Stimulated activated CD8-positive, alpha-beta memory T cell treated with anti-CD3 and anti-CD28 coated beads, Interleukin-12 subunit alpha, Interleukin-12 subunit beta, amount 100 ng/mL, for 24 hours (primary cell): ENCODE measurements around the gene ALG14.
"Not testable (repeated sequence)": the region's sequence is repeated elsewhere in the genome, so short reads cannot be mapped to it uniquely, and the experiment has no call there.

Source experiments
- DNase-seq: peaks from one replicate; pipeline ENCODE4 v3.0.0-alpha.2; 2020; ENCODE audit errors: extremely low read depth

The ALG14 gene, protein sequence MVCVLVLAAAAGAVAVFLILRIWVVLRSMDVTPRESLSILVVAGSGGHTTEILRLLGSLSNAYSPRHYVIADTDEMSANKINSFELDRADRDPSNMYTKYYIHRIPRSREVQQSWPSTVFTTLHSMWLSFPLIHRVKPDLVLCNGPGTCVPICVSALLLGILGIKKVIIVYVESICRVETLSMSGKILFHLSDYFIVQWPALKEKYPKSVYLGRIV

DNA sequence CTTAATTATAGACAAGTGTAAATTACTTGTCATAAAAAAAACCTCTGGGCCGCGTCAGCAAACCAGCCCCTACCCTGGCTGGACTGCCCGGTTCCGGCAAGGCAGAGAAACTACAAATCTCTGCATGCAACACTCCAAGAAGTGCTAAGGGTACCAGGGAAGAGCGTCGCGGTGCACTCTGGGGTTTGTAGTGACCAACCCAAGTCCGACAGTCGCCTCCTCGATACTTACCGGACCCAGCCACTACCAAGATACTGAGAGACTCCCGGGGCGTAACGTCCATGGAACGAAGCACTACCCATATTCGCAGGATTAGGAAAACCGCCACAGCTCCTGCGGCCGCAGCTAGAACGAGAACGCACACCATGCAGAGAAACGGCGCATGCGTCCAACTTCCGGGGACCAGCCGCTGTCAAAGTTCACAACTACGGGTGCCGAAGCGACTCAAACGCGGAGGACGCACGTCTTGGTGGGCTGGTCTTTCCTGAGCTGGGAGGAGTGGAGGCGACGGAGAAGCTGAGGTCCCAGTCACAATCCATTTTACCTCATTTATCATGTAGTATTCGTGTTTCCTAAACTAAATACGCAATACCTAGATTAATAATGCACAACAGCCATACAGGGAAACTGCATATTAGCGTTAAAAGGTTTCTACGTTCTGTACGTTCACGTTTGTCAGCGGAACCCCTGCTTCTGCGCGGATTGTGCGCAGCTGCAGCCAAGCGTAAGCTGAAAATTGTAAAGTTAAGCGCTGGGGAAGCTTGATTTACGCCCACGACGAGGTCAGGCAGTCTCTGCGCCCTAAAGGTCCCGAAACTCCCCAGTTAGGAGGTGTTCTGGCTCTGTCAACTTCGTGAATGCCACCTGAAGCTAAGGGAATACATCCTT is at the start of gene ALG14:
Gene ALG14, minus strand, starts transcription at position 420 of the 888 bp plus-strand sequence. Its CDS starts 53 bp downstream, at position 367.
- peak; percentile 79 for DNase-seq

DNA sequence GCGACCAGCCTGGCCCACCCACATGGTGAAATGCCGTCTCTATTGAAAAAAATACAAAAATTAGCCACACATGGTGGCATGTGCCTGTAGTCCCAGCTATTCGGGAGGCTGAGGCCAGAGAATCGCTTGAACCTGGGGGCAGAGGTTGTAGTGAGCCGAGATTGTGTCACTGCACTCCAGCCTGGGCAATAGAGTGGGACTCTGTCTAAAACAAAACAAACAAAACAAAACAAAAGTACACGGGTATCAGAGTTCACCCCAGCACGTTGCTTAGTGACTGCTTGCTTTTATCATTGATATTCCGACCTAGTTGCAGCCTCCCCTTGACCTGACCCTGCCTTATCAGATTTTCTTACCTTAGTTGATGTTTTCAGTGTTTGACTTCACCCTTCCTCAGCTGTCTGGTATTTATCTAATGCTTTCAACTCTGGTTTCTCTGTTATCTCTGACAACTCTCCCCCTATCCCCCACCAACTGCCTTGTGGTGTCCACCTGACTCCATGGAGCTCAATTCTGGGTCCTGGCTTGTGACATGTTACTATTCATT is 49.5 kb upstream of the ALG14 start:
- DNase-seq, result no peak

DNA sequence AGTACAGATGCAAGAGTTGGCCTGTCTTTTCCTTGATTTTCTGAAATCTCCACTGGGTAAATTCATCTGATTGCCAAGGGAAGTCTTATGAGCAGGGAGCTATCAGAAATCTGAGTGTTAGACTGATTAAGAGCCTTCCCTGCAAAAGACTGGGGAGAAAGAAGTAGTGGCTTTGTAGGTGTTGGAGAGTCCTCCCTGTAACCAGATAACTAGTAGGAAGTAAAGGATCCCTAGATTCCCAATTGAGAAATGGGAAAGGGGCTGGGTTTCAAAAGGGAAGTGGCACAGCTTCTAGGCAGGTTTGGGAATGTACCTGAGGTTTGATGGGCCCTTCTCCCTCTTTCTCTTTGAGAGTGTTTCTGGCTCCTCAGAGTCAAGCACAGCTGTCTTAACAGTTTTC is 46.5 kb upstream of the ALG14 start:
- no peak for DNase-seq

DNA sequence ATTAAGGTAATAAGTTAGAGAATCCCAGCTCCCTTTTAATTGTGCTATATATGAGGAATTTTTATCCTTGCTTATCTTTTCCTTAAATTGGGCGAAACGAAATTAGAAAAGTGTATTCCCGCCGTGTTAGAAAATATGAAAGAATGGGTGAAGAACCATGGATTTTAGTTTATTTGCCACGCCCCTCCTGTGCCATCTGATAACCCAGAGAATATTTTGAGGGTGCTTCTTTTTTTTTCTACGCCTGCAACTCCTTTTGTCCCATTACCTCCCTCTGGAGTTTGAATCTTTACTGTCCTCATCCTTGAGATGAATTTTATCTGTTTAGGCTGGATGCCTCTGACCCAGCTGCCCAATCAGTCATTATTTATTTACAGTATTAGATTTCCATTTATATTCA is 46.0 kb upstream of the ALG14 start:
- DNase-seq, result no peak

DNA sequence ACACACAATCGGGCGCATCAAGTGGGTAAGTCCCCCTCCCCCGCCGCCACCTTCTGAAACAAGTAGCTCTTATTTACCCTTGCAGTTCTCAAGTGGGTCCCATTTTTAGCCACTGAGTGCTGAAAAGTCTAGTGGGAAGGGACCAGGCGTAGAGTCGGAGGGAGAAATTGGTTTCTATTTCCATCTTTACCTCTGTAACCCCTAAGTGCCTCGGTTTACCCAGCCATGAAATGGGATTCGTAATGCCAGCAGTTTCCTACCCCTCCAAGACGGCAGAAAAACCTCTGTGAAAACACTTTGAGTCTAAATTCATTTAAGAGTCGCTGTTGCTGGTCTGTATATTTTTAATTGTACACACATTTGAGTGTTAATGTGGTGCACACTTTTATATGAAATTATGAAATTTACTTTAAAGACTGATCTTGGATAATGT is 45.3 kb upstream of the ALG14 start:
- no peak for DNase-seq

DNA sequence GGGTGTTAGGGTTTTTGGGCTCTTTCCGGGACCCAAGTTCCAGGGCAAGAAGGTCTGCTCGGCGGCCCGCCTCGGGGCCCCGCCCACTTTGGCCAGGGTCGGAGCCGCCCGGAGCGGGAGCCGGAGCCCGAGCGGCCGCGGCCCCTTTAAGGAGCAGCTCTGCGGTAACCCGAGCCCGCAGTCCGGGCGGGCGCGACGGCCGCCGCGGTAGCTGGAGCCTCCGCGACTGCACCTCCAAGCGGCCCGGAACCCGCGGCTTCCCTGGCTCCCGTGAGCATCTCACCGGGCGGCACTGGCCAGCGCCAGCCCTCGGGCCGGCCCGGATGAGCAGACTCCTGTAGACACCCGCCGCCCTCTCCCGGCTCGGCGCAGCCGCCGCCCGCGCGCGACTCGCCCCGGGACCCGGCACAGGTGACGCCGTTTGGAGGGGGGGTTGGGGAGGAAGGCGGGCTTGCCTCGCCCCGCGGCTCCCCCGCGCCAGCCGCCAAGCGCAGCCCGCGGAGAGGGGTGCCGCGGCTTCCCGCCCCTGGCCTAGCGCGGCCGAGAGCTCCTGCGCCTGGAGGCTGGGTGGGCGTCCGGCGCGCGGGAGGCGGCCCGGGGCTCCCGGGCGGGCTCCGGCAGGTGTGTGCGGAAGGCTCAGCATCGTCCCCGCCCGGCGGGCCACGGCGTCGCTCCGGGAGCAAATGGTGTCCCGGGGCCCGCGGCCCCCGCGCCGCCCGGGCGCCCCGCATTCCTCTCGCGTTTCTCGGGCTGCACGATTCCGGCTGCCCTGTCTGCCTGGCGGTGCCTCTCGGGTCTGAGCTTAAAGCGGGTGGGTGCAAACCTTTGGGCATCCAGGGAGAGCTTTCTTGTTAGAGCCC is 44.7 kb upstream of the ALG14 start, which contains the start of gene TLCD4:
Gene TLCD4, plus strand, starts transcription at position 149 of the 860 bp plus-strand sequence. CDS start 26,547 bp downstream, outside the sequence.
- no peak for DNase-seq

DNA sequence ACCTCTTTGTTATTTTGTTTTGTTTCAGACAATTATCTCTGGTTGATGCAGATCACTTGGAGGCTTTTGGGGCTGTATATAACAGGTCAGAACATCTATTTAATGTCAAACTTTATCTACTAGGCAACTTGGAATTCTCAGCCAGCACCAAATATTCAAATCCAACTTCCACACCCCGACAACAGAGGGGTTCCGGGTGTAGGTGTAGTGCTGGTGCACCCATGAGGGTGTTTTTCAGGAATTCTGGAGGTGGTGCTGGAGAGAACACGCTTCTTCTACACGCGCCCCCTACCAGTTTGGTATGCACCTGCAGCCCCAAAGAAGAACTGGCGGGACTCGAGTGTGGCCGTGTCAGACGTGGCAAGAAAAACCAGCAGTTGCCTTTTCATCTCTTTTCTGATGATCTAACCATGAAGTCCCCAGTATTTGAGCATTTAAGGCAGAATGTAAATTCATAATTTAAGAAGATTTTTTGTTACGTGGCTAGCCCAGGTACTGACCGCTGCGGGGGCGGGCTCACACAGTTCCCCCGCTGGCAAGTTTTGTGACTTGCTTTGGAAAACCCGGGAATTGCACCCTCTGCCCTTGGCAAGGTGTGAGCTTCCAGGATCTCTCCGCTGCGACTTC is 43.9 kb upstream of the ALG14 start:
- DNase-seq, result no peak

DNA sequence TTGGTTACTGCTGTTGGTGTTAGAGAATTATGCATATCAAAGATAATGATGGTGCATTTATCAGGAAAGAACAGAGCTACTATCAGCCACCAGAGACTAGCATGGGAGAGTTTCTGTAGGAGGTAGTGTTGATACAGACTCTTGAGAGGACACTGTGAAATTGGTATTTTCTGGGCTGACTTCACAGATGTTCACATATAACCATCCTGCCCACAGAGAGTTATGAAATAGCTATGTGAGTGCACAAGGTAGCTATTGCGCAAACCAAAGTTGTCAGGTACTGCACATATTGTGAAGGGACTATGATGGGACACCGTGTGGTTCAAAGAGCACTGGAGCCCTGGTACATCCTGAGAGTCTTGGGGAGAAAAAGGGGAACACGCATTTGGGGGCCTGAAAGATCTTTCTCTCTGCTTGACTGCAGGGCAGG is 43.0 kb upstream of the ALG14 start:
- no peak for DNase-seq

DNA sequence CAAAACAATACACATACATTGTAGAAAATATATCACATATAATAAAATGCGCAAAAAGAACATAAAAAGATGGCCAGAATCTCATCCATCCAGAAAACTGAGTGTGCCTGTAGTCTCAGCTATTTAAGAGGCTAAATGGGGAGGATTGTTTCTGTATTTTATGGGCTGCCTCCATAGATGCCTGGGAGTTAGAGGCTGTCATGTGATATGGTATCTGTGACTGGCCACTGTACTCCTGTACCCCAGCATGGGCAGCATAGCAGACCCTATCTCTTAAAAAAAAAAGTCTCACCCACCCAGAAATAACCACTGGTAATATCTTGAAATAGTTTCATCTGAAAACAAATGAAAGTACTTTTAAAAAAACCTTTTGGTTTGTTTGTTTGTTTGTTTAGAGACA is 40.9 kb upstream of the ALG14 start:
- no peak for DNase-seq

DNA sequence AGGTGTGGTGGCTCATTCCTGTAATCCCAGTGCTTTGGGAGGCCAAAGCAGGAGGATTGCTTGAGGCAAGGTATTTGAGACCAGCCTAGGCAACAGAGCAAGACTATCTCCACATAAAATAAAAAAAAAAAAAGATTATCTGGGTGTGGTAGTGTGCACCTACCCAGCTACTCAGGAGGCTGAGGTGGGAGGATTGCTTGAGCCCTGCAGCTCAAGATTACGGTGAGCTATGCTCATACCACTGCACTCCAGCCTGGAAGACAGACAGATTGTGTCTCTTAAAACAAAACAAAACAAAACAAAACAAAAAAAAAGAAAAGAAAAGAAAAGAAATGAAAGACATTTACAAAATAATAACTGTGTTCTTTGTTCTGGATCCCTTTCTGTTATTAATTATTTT is 38.3 kb upstream of the ALG14 start:
- DNase-seq, result no peak

DNA sequence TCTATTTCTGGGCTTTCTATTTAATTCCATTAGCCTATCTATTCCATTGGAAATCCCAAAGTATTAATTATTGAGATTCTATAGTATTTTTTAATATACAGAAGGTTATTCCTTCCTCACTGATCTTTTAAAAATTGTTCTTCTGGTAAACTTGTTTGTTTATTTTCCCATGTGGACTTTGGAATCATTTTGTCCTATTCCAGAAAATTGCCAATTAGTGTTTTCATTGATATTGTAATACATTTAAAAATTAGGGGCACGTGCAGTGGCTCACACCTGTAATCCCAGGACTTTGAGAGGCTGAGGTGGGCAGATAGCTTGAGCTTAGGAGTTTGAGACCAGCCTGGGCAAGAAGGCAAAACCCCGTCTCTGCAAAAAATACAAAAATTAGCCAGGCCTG is 36.0 kb upstream of the ALG14 start:
- no peak for DNase-seq

DNA sequence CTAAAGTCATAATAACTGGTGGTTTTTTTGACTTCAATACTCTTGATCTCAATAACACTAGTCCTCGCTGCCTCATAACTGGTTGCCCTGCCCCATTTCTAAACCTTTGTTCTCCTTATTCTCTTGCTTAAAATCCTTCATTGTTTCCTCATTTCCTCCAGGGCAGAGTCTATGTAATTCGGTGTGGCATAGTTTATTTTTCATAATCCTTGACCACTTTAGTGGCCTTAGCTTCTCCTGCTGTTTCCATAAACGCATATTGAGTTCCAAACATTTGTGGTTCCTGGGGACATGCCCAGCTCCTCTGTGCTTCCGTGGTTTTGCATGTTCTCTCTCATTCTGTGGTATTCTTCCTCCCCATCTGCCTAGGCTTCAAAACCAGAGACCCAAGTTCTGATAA is 25.4 kb upstream of the ALG14 start:
- no peak for DNase-seq

DNA sequence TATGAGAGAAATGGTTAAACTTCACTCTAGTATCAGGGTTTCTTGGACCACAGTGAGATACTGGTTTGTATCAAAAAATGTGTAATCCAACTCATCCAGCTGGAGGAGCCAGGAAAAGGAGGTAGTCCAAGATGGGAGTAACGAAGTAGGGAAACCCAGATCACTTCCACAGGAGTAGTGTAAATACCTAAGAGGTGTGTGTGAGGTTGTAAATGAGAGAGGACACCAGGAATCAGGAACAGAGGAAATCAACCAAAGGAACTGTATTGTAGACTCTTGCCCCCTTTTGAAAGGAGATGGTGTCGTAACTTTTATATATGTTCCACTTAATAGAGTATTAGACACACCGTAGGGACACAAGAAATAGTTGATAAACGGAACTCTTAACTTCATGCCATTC is 24.7 kb upstream of the ALG14 start:
- no peak for DNase-seq

DNA sequence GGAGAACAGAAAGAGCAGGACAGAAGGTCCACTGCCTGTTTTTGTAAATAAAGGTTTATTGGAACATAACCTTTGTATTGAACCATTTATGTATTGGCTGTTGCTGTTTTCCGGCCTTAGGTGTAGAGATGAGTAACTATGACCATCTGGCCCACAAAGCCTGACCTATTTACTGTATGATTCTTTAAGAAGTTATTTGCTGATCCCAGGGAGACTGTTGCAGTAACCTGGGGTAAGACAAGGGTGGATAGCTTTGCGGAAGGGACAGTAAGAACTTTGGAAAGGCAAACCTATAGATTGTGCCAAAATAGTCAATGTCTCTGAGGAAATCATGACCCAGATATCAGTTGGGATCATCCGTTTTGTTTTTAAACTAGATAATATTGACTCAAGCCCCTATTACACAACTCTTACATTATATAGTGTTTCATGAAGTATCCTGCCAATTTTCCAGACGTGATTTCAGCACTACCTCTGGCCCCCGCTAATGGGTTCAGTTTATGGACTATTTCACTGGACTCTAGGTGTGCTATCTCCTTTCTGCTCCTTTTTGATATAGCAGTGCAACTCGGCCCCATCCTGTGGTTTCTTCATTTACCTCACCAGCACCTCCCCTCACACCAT is 23.6 kb upstream of the ALG14 start:
- no peak for DNase-seq

DNA sequence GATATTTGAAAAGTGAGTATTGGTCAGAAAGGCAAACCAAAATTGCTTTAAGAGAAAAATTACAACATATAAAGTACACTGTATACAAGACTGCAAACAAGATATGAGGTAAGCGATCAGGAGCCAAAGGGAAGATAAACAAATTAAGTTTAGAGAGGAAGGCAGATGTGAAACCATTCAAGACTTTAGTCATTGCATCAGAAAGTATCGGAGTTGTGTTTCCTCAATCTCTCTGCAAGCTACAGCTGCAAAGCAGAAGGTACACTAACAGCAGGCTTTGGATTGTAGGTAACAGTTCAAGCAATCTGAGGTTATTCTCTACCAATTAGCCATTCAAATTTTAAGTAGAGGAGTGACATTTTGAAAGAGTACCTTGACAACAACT is 23.1 kb upstream of the ALG14 start:
- no peak for DNase-seq

DNA sequence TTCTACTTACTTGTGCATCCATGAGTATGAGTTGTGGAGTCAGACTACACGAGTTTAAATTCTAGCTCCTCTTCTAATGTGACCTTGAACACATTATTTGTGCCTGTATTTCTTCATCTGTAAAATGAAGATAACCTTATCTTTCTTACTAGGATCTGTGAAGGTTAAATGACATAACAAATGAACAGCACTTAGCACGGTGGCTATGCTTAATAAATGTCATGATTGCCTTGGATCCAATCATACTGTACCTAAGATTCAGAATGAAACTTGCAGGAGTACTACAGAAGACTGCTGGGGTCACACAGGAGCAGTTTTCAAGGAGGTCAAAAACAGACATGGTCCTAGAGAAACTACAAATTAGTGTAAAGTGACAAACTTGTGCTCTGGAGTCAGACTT is 22.2 kb upstream of the ALG14 start:
- no peak for DNase-seq

DNA sequence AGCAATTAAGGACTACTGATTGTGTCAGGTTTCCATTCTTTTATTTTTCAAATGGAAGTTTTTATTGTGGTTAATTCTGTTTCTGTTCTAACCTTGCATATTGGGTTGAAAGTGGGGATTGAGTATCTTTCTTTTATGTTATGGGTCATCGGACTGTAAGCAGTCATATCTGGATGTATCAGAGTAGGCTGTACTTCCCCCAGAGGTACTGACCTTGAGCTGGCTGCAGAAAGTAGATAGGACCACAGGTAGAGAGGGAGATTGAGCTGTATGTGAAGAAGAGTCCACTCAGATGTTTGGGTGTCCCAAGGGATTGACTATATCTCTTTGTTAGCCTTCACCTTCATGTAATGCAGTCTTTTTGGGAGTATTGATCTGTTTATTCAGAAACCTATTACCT is 20.5 kb upstream of the ALG14 start:
- DNase-seq, result no peak

DNA sequence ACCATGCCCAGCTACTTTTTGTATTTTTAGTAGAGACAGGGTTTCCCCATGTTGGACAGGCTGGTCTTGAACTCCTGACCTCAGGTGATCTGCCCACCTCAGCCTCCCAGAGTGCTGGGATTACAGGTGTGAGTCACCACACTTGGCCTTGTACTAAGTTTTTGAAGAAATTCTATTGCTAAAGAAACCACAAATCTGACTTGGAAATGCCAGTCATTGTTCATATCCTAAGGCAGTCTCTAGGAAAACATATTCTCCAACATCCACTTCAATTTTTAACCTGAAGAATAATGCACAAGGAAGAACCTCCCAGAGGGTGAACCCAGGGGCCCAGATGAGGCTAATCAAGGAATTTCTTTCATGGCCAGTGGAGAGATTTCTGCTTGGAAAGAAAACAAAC is 20.1 kb upstream of the ALG14 start:
- not testable (repeated sequence) for DNase-seq

DNA sequence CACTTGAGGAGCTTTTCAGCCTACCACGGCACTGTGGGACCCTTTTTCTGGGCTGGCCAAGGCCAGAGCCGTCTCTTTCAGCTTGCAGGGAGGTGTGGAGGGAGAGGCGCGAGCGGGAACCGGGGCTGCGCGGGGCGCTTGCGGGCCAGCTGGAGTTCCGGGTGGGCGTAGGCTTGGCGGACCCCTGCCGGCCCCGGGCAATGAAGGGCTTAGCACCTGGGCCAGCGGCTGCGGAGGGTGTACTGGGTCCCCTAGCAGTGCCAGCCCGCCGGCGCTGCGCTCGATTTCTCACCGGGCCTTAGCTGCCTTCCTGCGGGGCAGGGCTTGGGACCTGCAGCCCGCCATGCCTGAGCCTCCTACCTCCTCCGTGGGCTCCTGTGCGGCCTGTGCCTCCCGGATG is 18.5 kb upstream of the ALG14 start:
- DNase-seq, result not testable (repeated sequence)

DNA sequence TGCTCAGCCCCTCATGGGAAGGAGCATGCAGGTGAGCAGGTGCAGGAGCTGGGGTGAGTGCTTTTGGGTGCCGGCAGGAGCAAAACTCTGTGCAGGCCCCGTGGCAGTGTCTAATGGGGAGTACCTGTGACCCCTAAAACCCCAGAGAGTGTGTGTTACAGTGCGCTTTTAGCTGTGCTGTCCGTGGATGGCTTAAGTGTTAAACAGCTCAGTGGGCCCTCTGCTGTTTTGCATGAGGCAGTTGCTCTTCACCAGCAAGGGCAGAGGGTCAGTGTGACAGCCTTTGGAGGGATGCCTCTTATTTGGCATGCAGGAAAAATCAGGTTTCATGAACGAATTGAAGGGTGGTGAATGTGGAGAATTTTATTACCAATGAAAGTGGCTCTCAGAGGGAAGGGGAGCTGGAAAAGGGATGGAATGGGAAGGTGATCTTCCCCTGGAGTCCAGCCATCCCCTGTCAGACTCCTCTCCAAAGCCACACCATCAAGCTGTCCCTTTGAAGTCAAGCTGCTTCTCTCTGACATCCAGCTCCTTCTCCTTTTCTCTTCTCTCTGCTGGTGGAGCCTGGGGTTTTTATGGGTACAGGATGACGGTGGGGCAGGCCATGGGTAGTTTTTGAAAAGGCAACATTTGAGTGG is 17.0 kb upstream of the ALG14 start:
- DNase-seq, result no peak
